OCI-LY7 (cell line): ENCODE data around the gene DLX2. TPM values are rescaled to one million over a fixed set of nuclear protein-coding genes. Genes with fewer than 3 reads are reported as not detected.

Experiments used
- BruUV-seq: library from RNA; stranded (reverse); fragments of 400-500 nt; replicated peaks from 2 replicates; lab custom pipeline; 2021; lab: Mats Ljungman, UMichigan
- CTCF ChIA-PET: fragments of 300-600 bp; sonication (Branson Sonifier 250); formaldehyde crosslinking; loops from one replicate; lab custom pipeline; 2022; ENCODE audit warnings: antibody characterized with exemption; ENCODE audit not compliant: unreplicated experiment; lab: Charles Lee
- POLR2A ChIA-PET: fragments of 300-600 bp; sonication (Branson Sonifier 250); formaldehyde crosslinking; loops from one replicate; lab custom pipeline; 2022; ENCODE audit warnings: antibody characterized with exemption; lab: Charles Lee
- DNase-seq: peaks from one replicate; pipeline ENCODE4 v3.0.0-alpha.2; 2015; ENCODE audit warnings: low spot score
- H2AFZ ChIP-seq: fragments of 200-600 bp; sonication (generic), shearing (Covaris generic); 2 replicates; pipeline ENCODE4 v1.6.1; 2014; ENCODE audit warnings: mild to moderate bottlenecking, antibody characterized with exemption, low read length, moderate library complexity
- H3K27ac ChIP-seq: fragments of 200-600 bp; sonication (generic); 2 replicates; pipeline ENCODE4 v1.5.1; 2014; ENCODE audit warnings: mixed run types, low read depth, mild to moderate bottlenecking, moderate library complexity, low read length, inconsistent platforms; ENCODE audit not compliant: poor library complexity, severe bottlenecking
- H3K36me3 ChIP-seq: fragments of 200-600 bp; sonication (generic); 2 replicates; pipeline ENCODE4 v1.6.1; 2014; ENCODE audit warnings: mild to moderate bottlenecking, antibody characterized with exemption, low read length, moderate library complexity, mixed read lengths; ENCODE audit not compliant: insufficient read depth
- H3K4me1 ChIP-seq: fragments of 200-600 bp; sonication (generic); 2 replicates; pipeline ENCODE4 v1.5.1; 2014; ENCODE audit warnings: mild to moderate bottlenecking, low read length; ENCODE audit not compliant: insufficient read depth, poor library complexity, severe bottlenecking
- H3K4me2 ChIP-seq: fragments of 200-600 bp; sonication (generic); 2 replicates; pipeline ENCODE4 v1.6.1; 2014; ENCODE audit warnings: mild to moderate bottlenecking, low read length
- H3K4me3 ChIP-seq: fragments of 200-600 bp; sonication (generic); 2 replicates; pipeline ENCODE4 v1.5.1; 2014; ENCODE audit warnings: mild to moderate bottlenecking, low read depth, low read length; ENCODE audit not compliant: poor library complexity, severe bottlenecking
- H3K79me2 ChIP-seq: fragments of 200-600 bp; sonication (generic); 2 replicates; pipeline ENCODE4 v1.6.1; 2016; ENCODE audit warnings: low read depth, mild to moderate bottlenecking, low read length, moderate library complexity, mixed read lengths; ENCODE audit not compliant: insufficient read depth
- H3K9me2 ChIP-seq: fragments of 200-600 bp; sonication (generic); 2 replicates; pipeline ENCODE4 v1.6.1; 2016; ENCODE audit warnings: mild to moderate bottlenecking, low read length, mixed read lengths; ENCODE audit not compliant: insufficient read depth
- H3K9me3 ChIP-seq: fragments of 200-600 bp; sonication (generic); 2 replicates; pipeline ENCODE4 v1.6.1; 2014; ENCODE audit warnings: mild to moderate bottlenecking, mixed run types, low read length, mixed read lengths
- H4K20me1 ChIP-seq: fragments of 200-600 bp; sonication (generic); 2 replicates; pipeline ENCODE4 v1.6.1; 2014; ENCODE audit warnings: mild to moderate bottlenecking, antibody characterized with exemption, low read length, moderate library complexity, mixed read lengths; ENCODE audit not compliant: insufficient read depth
- CTCF ChIP-seq: fragments of 200-600 bp; sonication (generic); conservative IDR thresholded peaks from 2 replicates; pipeline ENCODE4 v1.5.1; 2014; ENCODE audit warnings: mild to moderate bottlenecking, antibody characterized with exemption, low read length, moderate library complexity, mixed read lengths
- EZH2phosphoT487 ChIP-seq: fragments of 200-600 bp; sonication (generic); IDR thresholded peaks from 2 replicates; pipeline ENCODE4 v1.6.1; 2018; ENCODE audit warnings: low read depth, borderline replicate concordance, mild to moderate bottlenecking, mixed run types, antibody characterized with exemption, low read length, moderate library complexity, mixed read lengths
- intact Hi-C: fragments of 100-400 bp; cut with micrococcal nuclease; formaldehyde crosslinking; loops from one replicate; pipeline ENCODE4 v1.10.0; 2022; ENCODE audit not compliant: unreplicated experiment
- total RNA-seq, 2 experiments: library from RNA; depleted of rRNA in 1 of 2; stranded (reverse); fragments of >200 nt in 1 of 2; shearing (Covaris generic) in 1 of 2; gene quantifications; 2 replicates each; pipeline ENCODE4 v1.2.3, GENCODE V29; 2014 to 2022

DLX2 gene
- total RNA-seq, 2 experiments from 2014 or later = 0.22 TPM; not detected in 1

- H2AFZ ChIP-seq = no peak overlapping the region
- ChIA-PET POLR2A (no interaction called here), CTCF (no interaction called here)
- no peaks in the 10 kb centered on the region for H3K9me3 ChIP-seq
- H3K9me2 ChIP-seq = no peaks in the 10 kb centered on the region
- no peaks in the 10 kb centered on the region for H4K20me1 ChIP-seq
- no peak overlapping the region for H3K27ac ChIP-seq
- no peak for TF ChIP-seq EZH2phosphoT487
- TF ChIP-seq CTCF = no peak
- H3K79me2 ChIP-seq = no peaks in the 10 kb centered on the region
- H3K4me2 ChIP-seq = 0 out of 2 replicates have a peak overlapping the region, but pooled peaks have one; percentile 62
- H3K4me1 ChIP-seq = peaks cover 6% of the 10 kb centered on the region
- no TSS peak for BruUV-seq
- no peaks in the 10 kb centered on the region for H3K36me3 ChIP-seq
- intact Hi-C loops = no loop called here
- DNase-seq = no peak
- no peak overlapping the region for H3K4me3 ChIP-seq
Observed at GRCh38 chr2:172083628-172084394, 18.9 kb downstream of the DLX2 start.

GRCh38 chr2:172082944-172083627, 19.6 kb downstream of the DLX2 start:
- intact Hi-C loops = no loop called here
- no peaks in the 10 kb centered on the region for H3K9me3 ChIP-seq
- TF ChIP-seq CTCF (no peak), EZH2phosphoT487 (no peak)
- H4K20me1 ChIP-seq = no peaks in the 10 kb centered on the region
- BruUV-seq = no TSS peak
- H3K27ac ChIP-seq = no peak overlapping the region
- DNase-seq = no peak
- no peaks in the 10 kb centered on the region for H3K9me2 ChIP-seq
- H3K36me3 ChIP-seq = no peaks in the 10 kb centered on the region
- H2AFZ ChIP-seq = no peak overlapping the region
- ChIA-PET CTCF (no interaction called here), POLR2A (no interaction called here)
- no peak overlapping the region for H3K4me2 ChIP-seq
- peaks cover 6% of the 10 kb centered on the region for H3K4me1 ChIP-seq
- no peaks in the 10 kb centered on the region for H3K79me2 ChIP-seq
- no peak overlapping the region for H3K4me3 ChIP-seq
